ENCODE data around the gene ALK.
"Not testable (repeated sequence)": the region's sequence is repeated elsewhere in the genome, so short reads cannot be mapped to it uniquely, and the experiment has no call there.

Gene ALK

GRCh38 chr2:29761278-29761677, 160.1 kb downstream of the ALK start:
- in situ Hi-C loops (cut with MboI; ENCODE audit: low sequenced_read_pairs): no loop called here

- in situ Hi-C loops (cut with MboI; ENCODE audit: low sequenced_read_pairs): no loop called here
These were observed 161.4 kb downstream of the ALK start for GRCh38 chr2:29760008-29760407.

- in situ Hi-C loops (cut with MboI; ENCODE audit: low sequenced_read_pairs): no loop called here
These were observed 162.0 kb downstream of the ALK start for GRCh38 chr2:29759360-29759759.

- in situ Hi-C loops (cut with MboI; ENCODE audit: low sequenced_read_pairs): no loop called here
These were observed 165.6 kb downstream of the ALK start for GRCh38 chr2:29755829-29756228.

GRCh38 chr2:29755233-29755632, 166.2 kb downstream of the ALK start:
- in situ Hi-C loops (cut with MboI; ENCODE audit: low sequenced_read_pairs): no loop called here

GRCh38 chr2:29753671-29754444, 167.5 kb downstream of the ALK start:
- in situ Hi-C loops (cut with MboI; ENCODE audit: low sequenced_read_pairs): no loop called here

- in situ Hi-C loops (cut with MboI; ENCODE audit: low sequenced_read_pairs): no loop called here
These were observed 170.0 kb downstream of the ALK start for GRCh38 chr2:29751390-29751789.

- in situ Hi-C loops (cut with MboI; ENCODE audit: low sequenced_read_pairs): not testable (repeated sequence)
These were observed 170.9 kb downstream of the ALK start for GRCh38 chr2:29750463-29750862.

GRCh38 chr2:29749843-29750242, 171.5 kb downstream of the ALK start:
- in situ Hi-C loops (cut with MboI; ENCODE audit: low sequenced_read_pairs): no loop called here

- in situ Hi-C loops (cut with MboI; ENCODE audit: low sequenced_read_pairs): no loop called here
These were observed 172.3 kb downstream of the ALK start for GRCh38 chr2:29749041-29749440.

GRCh38 chr2:29747786-29748470, 173.5 kb downstream of the ALK start:
- in situ Hi-C loops (cut with MboI; ENCODE audit: low sequenced_read_pairs): no loop called here

GRCh38 chr2:29744976-29745375, 176.4 kb downstream of the ALK start:
- in situ Hi-C loops (cut with MboI; ENCODE audit: low sequenced_read_pairs): no loop called here

GRCh38 chr2:29743516-29743915, 177.9 kb downstream of the ALK start:
- in situ Hi-C loops (cut with MboI; ENCODE audit: low sequenced_read_pairs): no loop called here

GRCh38 chr2:29742656-29743055, 178.7 kb downstream of the ALK start:
- in situ Hi-C loops (cut with MboI; ENCODE audit: low sequenced_read_pairs): no loop called here

GRCh38 chr2:29741132-29741531, 180.3 kb downstream of the ALK start:
- in situ Hi-C loops (cut with MboI; ENCODE audit: low sequenced_read_pairs): no loop called here

- in situ Hi-C loops (cut with MboI; ENCODE audit: low sequenced_read_pairs): no loop called here
These were observed 187.4 kb downstream of the ALK start for GRCh38 chr2:29733965-29734364.

GRCh38 chr2:29733213-29733612, 188.2 kb downstream of the ALK start:
- in situ Hi-C loops (cut with MboI; ENCODE audit: low sequenced_read_pairs): no loop called here

- in situ Hi-C loops (cut with MboI; ENCODE audit: low sequenced_read_pairs): no loop called here
These were observed 189.4 kb downstream of the ALK start for GRCh38 chr2:29731948-29732347.

- in situ Hi-C loops (cut with MboI; ENCODE audit: low sequenced_read_pairs): no loop called here
These were observed 191.5 kb downstream of the ALK start for GRCh38 chr2:29729932-29730331.

GRCh38 chr2:29729401-29729800, 192.0 kb downstream of the ALK start:
- in situ Hi-C loops (cut with MboI; ENCODE audit: low sequenced_read_pairs): no loop called here

GRCh38 chr2:29726976-29727375, 194.4 kb downstream of the ALK start:
- in situ Hi-C loops (cut with MboI; ENCODE audit: low sequenced_read_pairs): no loop called here

- in situ Hi-C loops (cut with MboI; ENCODE audit: low sequenced_read_pairs): no loop called here
These were observed 195.8 kb downstream of the ALK start for GRCh38 chr2:29725610-29726009.
